Pancreas (tissue), 10 donors: ENCODE results near the gene PLEKHG2. TPM values are rescaled to one million over a fixed set of nuclear protein-coding genes. Genes with fewer than 3 reads are reported as not detected.

Experiments
- ATAC-seq, 4 donors: fragments of 200-7000 bp; cut with Tn5 transposase; one replicate each; pipeline versions ENCODE4 v1.8.0 to v1.9.1; 2020; ENCODE audit warnings: mild to moderate bottlenecking in 4 of 4, moderate library complexity in 4 of 4
- DNase-seq, 6 donors: peaks; one replicate each; pipeline ENCODE4 v3.0.0-alpha.2; 2020
- FAIRE-seq: peaks from 2 replicates; lab custom pipeline; 2012; peaks lifted over from hg19 to GRCh38; lab: Jason Lieb, UNC
- H3K27ac ChIP-seq, 4 donors: fragments of 200-600 bp; sonication (generic); 1 replicate in 3 of 4; 2 replicates in 1 of 4; pipeline versions ENCODE4 v1.5.0 to v1.8.0; 2020
- H3K27me3 ChIP-seq, 4 donors: fragments of 200-600 bp; one replicate each; pipeline ENCODE4 v1.8.0; 2021
- H3K36me3 ChIP-seq, 3 donors: fragments of 200-600 bp; sonication (generic) in 1 of 3; one replicate each; pipeline versions ENCODE4 v1.5.0 to v1.8.0; 2020 to 2021
- H3K4me1 ChIP-seq, 3 donors: fragments of 200-600 bp; one replicate each; pipeline ENCODE4 v1.8.0; 2021
- H3K4me3 ChIP-seq, 4 donors: fragments of 200-600 bp; sonication (generic) in 2 of 4; one replicate each; pipeline versions ENCODE4 v1.5.0 to v1.8.0; 2020 to 2021
- H3K9me3 ChIP-seq, 4 donors: fragments of 200-600 bp; one replicate each; pipeline ENCODE4 v1.8.0; 2021
- CTCF ChIP-seq, 4 donors: fragments of 200-600 bp; sonication (generic) in 3 of 4; IDR thresholded peaks; one replicate each; pipeline versions ENCODE4 v1.5.0 to v1.8.0; 2021; ENCODE audit warnings: antibody characterized with exemption in 4 of 4
- WGBS, 2 donors: extraction: QIAGEN DNeasy Blood & Tissue Kit; methylation state at CpG; one replicate each; pipeline ENCODE4 v1.1.7; 2013; 5-methylcytosine and 5-hydroxymethylcytosine counted together
- intact Hi-C, 3 donors: fragments of 100-400 bp; cut with DNase I; formaldehyde crosslinking; loops; one replicate each; pipeline versions ENCODE4 v1.11.1 to v1.14.2; 2022
- polyA plus RNA-seq, 2 donors: library from polyadenylated mRNA; stranded (reverse); fragments of 200-250 nt; gene quantifications; one replicate each; pipeline ENCODE4 v1.2.3, GENCODE V29; 2013
- total RNA-seq, 6 donors: library from RNA; stranded (reverse); fragmentation: NEBNext Ultra II Directional in 4 of 6; extraction: Animal tissue kit (Norgen Biotek cat#: 25700) in 4 of 6; gene quantifications; one replicate each; pipeline versions ENCODE4 v1.2.1 to v1.2.4, GENCODE V29; 2021 to 2023
- donor health status: healthy with polysubstance abuse.
- donor health status: DM: no; HTN: no; CAD: no; lungs with moderate emphysema.
- donor health status: DM: no; HTN: no; CAD: no.
- donor health status: control.
- donor health status: control.
- donor health status: Bipolar disorder and iron deficiency.
- donor health status: DM: yes; HTN: yes; CAD: no.
- donor health status: DM: no; HTN: no; CAD: no.
- donor health status: DM: no; HTN: no; CAD: no.
- donor health status: DM: yes; HTN: yes; CAD: no.

The PLEKHG2 gene
- total and polyA plus RNA-seq, 8 donors: 3.1 to 15.0 (median 7.8) TPM

GRCh38 chr19:39381910-39382611 is 30.4 kb upstream of the PLEKHG2 start:
- DNase-seq (no peak), FAIRE-seq (no peak), ATAC-seq (no peak)
- WGBS, 2 donors: 76 to 77% methylated on average over 10 of the region's 10 CpGs
- Histone ChIP-seq H3K9me3 (no peaks in the 10 kb centered on the region), H3K36me3 (peaks cover 9 to 58% (median 32%) of the 10 kb centered on the region in 3 donors), H3K27ac (no peak overlapping the region), H3K4me1 (no peaks in the 10 kb centered on the region), H3K27me3 (no peaks in the 10 kb centered on the region), H3K4me3 (no peak overlapping the region)
- intact Hi-C loops: no loop called here
- no peak for TF ChIP-seq CTCF (IDR thresholded peaks at IDR 0.05)

GRCh38 chr19:39382991-39383828 is 29.3 kb upstream of the PLEKHG2 start:
- WGBS, 2 donors: 88 to 92% methylated on average over 18 of the region's 18 CpGs
- ATAC-seq (no peak), DNase-seq (no peak), FAIRE-seq (no peak)
- no peak overlapping the region for H3K27ac ChIP-seq
- no peak for TF ChIP-seq CTCF (IDR thresholded peaks at IDR 0.05)
- H3K9me3 ChIP-seq: no peaks in the 10 kb centered on the region
- no peaks in the 10 kb centered on the region for H3K27me3 ChIP-seq
- peaks cover 4 to 58% (median 23%) of the 10 kb centered on the region in 3 donors for H3K36me3 ChIP-seq
- intact Hi-C loops: no loop called here
- no peak overlapping the region for H3K4me3 ChIP-seq
- no peaks in the 10 kb centered on the region for H3K4me1 ChIP-seq

- peak in 2 of 6 donors; percentile 38 to 40 for DNase-seq
- TF ChIP-seq CTCF (IDR thresholded peaks at IDR 0.05): no peak
- 73 to 75% methylated on average over 8 to 9 of the region's 9 CpGs for WGBS, 2 donors
- FAIRE-seq: no peak
- Histone ChIP-seq H3K4me3 (no peak overlapping the region), H3K36me3 (peaks cover 0 to 53% (median 21%) of the 10 kb centered on the region in 3 donors), H3K4me1 (no peaks in the 10 kb centered on the region), H3K27ac (no peak overlapping the region), H3K9me3 (no peaks in the 10 kb centered on the region), H3K27me3 (no peaks in the 10 kb centered on the region)
- ATAC-seq: no peak
- intact Hi-C loops: no loop called here
Observed at GRCh38 chr19:39384839-39385568, 27.5 kb upstream of the PLEKHG2 start.

- Histone ChIP-seq H3K27ac (no peak overlapping the region), H3K4me1 (no peaks in the 10 kb centered on the region), H3K9me3 (no peaks in the 10 kb centered on the region), H3K36me3 (peaks cover 0 to 45% (median 16%) of the 10 kb centered on the region in 3 donors), H3K27me3 (no peaks in the 10 kb centered on the region), H3K4me3 (no peak overlapping the region)
- ATAC-seq: no peak
- FAIRE-seq: no peak
- WGBS, 2 donors: 82 to 83% methylated on average over 20 of the region's 20 CpGs
- DNase-seq: peak in 1 of 6 donors; percentile 45
- intact Hi-C loops: no loop called here
- TF ChIP-seq CTCF (IDR thresholded peaks at IDR 0.05): no peak
Observed at GRCh38 chr19:39385629-39386411, 26.6 kb upstream of the PLEKHG2 start.
